Fibroblast of lung (primary cell): ENCODE measurements around the gene FAM151A. TPM values are rescaled to one million over a fixed set of nuclear protein-coding genes. Genes with fewer than 3 reads are reported as not detected.

ENCODE experiments used
- DNase-seq, 2 donors: peaks; one replicate each; pipeline versions ENCODE4 v3.0.0 to v3.0.0-alpha.2; 2010; ENCODE audit warnings: low read depth in 2 of 2
- H2AFZ ChIP-seq: 2 replicates; pipeline ENCODE4 v1.5.1; 2012; ENCODE audit warnings: low read length, control low read depth, inconsistent platforms
- H3K27ac ChIP-seq: 2 replicates; pipeline ENCODE4 v1.5.1; 2011; ENCODE audit warnings: low read length, control low read depth; ENCODE audit not compliant: insufficient read depth
- H3K27me3 ChIP-seq: 2 replicates; pipeline ENCODE4 v1.5.1; 2011; ENCODE audit warnings: mild to moderate bottlenecking, low read length; ENCODE audit not compliant: control insufficient read depth, insufficient read depth
- H3K36me3 ChIP-seq: 2 replicates; pipeline ENCODE4 v1.5.1; 2011; ENCODE audit warnings: low read length; ENCODE audit not compliant: control insufficient read depth, insufficient read depth
- H3K4me1 ChIP-seq: 2 replicates; pipeline ENCODE4 v1.5.1; 2011; ENCODE audit warnings: low read length; ENCODE audit not compliant: control insufficient read depth, insufficient read depth; ENCODE audit errors: extremely low read depth
- H3K4me2 ChIP-seq: 2 replicates; pipeline ENCODE4 v1.5.1; 2011; ENCODE audit warnings: low read length, control low read depth; ENCODE audit not compliant: insufficient read depth; ENCODE audit errors: extremely low read depth
- H3K4me3 ChIP-seq, 4 experiments: fragments of 200-600 bp in 1 of 4; sonication (generic) in 1 of 4; replicated peaks in 1 of 4; 2 replicates each; pipeline ENCODE4 v1.5.1; 2011 to 2016; ENCODE audit warnings: low read length in 4 of 4, low read depth in 3 of 4, mild to moderate bottlenecking in 3 of 4, control low read depth in 2 of 4, inconsistent platforms in 1 of 4, mixed read lengths in 1 of 4; ENCODE audit not compliant: insufficient read depth in 1 of 4; ENCODE audit errors: control extremely low read depth in 1 of 4
- H3K79me2 ChIP-seq: 2 replicates; pipeline ENCODE4 v1.5.1; 2012; ENCODE audit warnings: mild to moderate bottlenecking, low read length, inconsistent platforms; ENCODE audit not compliant: control insufficient read depth, insufficient read depth
- H3K9ac ChIP-seq: 2 replicates; pipeline ENCODE4 v1.5.1; 2011; ENCODE audit warnings: mild to moderate bottlenecking, low read length, control low read depth; ENCODE audit not compliant: insufficient read depth
- H3K9me3 ChIP-seq: 2 replicates; pipeline ENCODE4 v1.5.1; 2012; ENCODE audit warnings: low read depth, low read length; ENCODE audit not compliant: control insufficient read depth, insufficient read depth
- H4K20me1 ChIP-seq: 2 replicates; pipeline ENCODE4 v1.5.1; 2011; ENCODE audit warnings: low read length; ENCODE audit not compliant: control insufficient read depth, insufficient read depth; ENCODE audit errors: extremely low read depth
- CTCF ChIP-seq, 2 donors: IDR thresholded peaks in 1 of 2; conservative IDR thresholded peaks in 1 of 2; 1 replicate in 1 of 2; 2 replicates in 1 of 2; pipeline ENCODE4 v1.5.1; 2011 to 2012; ENCODE audit warnings: low read length in 2 of 2, control low read depth in 1 of 2, inconsistent platforms in 1 of 2, low read depth in 1 of 2, mild to moderate bottlenecking in 1 of 2
- EZH2 ChIP-seq: IDR thresholded peaks from 2 replicates; pipeline ENCODE4 v1.5.1; 2012; ENCODE audit warnings: low read length, control low read depth, mild to moderate bottlenecking; ENCODE audit errors: missing control alignments
- polyA plus RNA-seq, 2 donors: library from polyadenylated mRNA; depleted of rRNA in 1 of 2; stranded (reverse) in 1 of 2; unstranded in 1 of 2; fragments of >200 nt; gene quantifications; 2 replicates each; pipeline ENCODE4 v1.2.1, GENCODE V29; 2011 to 2012; ENCODE audit warnings: missing spikeins in 1 of 2
- total RNA-seq: library from RNA; depleted of rRNA; stranded (reverse); fragments of >200 nt; gene quantifications from 2 replicates; pipeline ENCODE4 v1.2.1, GENCODE V29; 2014

FAM151A gene
- total and polyA plus RNA-seq, 2 donors (not counting 1 experiment from before 2014, with no cell fraction given) = not detected

GRCh38 chr1:54593571-54594160 is 29.7 kb downstream of the FAM151A start:
- no peaks in the 10 kb centered on the region for H3K79me2 ChIP-seq
- DNase-seq = no peak
- H3K27ac ChIP-seq = no peak overlapping the region
- H3K27me3 ChIP-seq = no peaks in the 10 kb centered on the region
- no peak overlapping the region for H2AFZ ChIP-seq
- no peaks in the 10 kb centered on the region for H4K20me1 ChIP-seq
- H3K36me3 ChIP-seq = no peaks in the 10 kb centered on the region
- no peak overlapping the region for H3K9ac ChIP-seq
- TF ChIP-seq EZH2 (no peak), CTCF (conservative IDR thresholded peaks at IDR 0.05 in 1 of 2, IDR thresholded peaks at IDR 0.05 in 1 of 2; ENCODE audit: low read depth in 1 of 2, low read length in 2 of 2) (no peak)
- H3K4me1 ChIP-seq = no peaks in the 10 kb centered on the region
- H3K4me3 ChIP-seq = no peak overlapping the region
- H3K4me2 ChIP-seq = no peak overlapping the region
- H3K9me3 ChIP-seq = no peaks in the 10 kb centered on the region

GRCh38 chr1:54591127-54591756 is 32.1 kb downstream of the FAM151A start:
- Histone ChIP-seq H3K4me2 (no peak overlapping the region), H2AFZ (no peak overlapping the region), H3K4me3 (no peak overlapping the region), H3K79me2 (no peaks in the 10 kb centered on the region), H4K20me1 (no peaks in the 10 kb centered on the region), H3K4me1 (no peaks in the 10 kb centered on the region), H3K27ac (no peak overlapping the region), H3K9ac (no peak overlapping the region), H3K9me3 (no peaks in the 10 kb centered on the region), H3K36me3 (no peaks in the 10 kb centered on the region), H3K27me3 (no peaks in the 10 kb centered on the region)
- peak; percentile 10 to 80 for DNase-seq
- TF ChIP-seq CTCF (conservative IDR thresholded peaks at IDR 0.05 in 1 of 2, IDR thresholded peaks at IDR 0.05 in 1 of 2; ENCODE audit: low read depth in 1 of 2, low read length in 2 of 2) (no peak), EZH2 (no peak)

DNA sequence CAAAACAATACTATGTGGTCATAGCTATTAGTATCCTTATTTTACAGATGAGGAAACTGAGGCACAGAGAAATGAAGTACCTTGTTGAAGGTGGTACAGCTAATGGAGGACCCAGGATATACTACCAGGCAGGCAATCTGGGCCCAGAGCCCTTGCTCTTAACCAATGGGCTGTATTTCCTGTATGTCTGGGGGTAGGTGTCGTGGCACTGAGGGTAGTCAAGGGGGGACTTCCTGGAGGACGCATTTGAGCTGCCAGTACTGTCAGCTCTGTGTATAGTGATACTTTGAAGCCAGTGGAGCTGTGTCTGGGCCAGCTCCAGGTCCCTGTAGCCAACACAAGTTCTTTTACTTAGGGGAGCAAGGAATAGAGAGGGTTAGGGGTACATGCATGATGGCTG is 34.9 kb downstream of the FAM151A start:
- Histone ChIP-seq H3K9me3 (no peaks in the 10 kb centered on the region), H3K4me3 (no peak overlapping the region), H2AFZ (no peak overlapping the region), H3K27me3 (no peaks in the 10 kb centered on the region), H3K79me2 (no peaks in the 10 kb centered on the region), H4K20me1 (no peaks in the 10 kb centered on the region), H3K36me3 (no peaks in the 10 kb centered on the region), H3K4me1 (no peaks in the 10 kb centered on the region), H3K4me2 (no peak overlapping the region), H3K27ac (no peak overlapping the region), H3K9ac (no peak overlapping the region)
- DNase-seq = no peak
- TF ChIP-seq EZH2 = no peak
